Endothelial cell of umbilical vein (primary cell): ENCODE measurements around the gene BPIFA1.

ENCODE experiments used
- EZH2 ChIP-seq: IDR thresholded peaks from 2 replicates; pipeline ENCODE4 v1.6.1; 2012; ENCODE audit warnings: borderline replicate concordance, low read depth, mild to moderate bottlenecking, moderate library complexity, low read length, inconsistent platforms; ENCODE audit not compliant: severe bottlenecking
- FOS ChIP-seq: IDR thresholded peaks from 2 replicates; pipeline ENCODE4 v1.6.1; 2011; ENCODE audit warnings: mild to moderate bottlenecking, low read length, moderate library complexity, borderline replicate concordance; ENCODE audit not compliant: insufficient read depth
- GATA2 ChIP-seq: IDR thresholded peaks from 2 replicates; pipeline ENCODE4 v1.7.0; 2011; ENCODE audit warnings: low read depth, mild to moderate bottlenecking, moderate library complexity, mixed read lengths, low read length; ENCODE audit not compliant: insufficient read length, insufficient read depth
- MYC ChIP-seq: IDR thresholded peaks from one replicate; pipeline ENCODE4 v1.6.1; 2011; ENCODE audit warnings: mild to moderate bottlenecking, low read depth, low read length
- POLR2A ChIP-seq: IDR thresholded peaks from 2 replicates; pipeline ENCODE4 v1.6.1; 2012; ENCODE audit warnings: low read depth, mild to moderate bottlenecking, control low read depth, low read length
- POLR2AphosphoS5 ChIP-seq: IDR thresholded peaks from 2 replicates; pipeline ENCODE4 v1.6.1; 2012; ENCODE audit warnings: low read depth, mild to moderate bottlenecking, control low read depth, low read length, moderate library complexity; ENCODE audit not compliant: insufficient read depth
- TF ChIP-seq, protein P1 (sequence below), 2 donors: IDR thresholded peaks; 1 replicate in 1 of 2; 2 replicates in 1 of 2; pipeline ENCODE4 v1.5.1; 2011; ENCODE audit warnings: low read length in 2 of 2, mild to moderate bottlenecking in 2 of 2, moderate library complexity in 2 of 2, control low read depth in 1 of 2, inconsistent platforms in 1 of 2, low read depth in 1 of 2; ENCODE audit not compliant: insufficient read depth in 1 of 2; ENCODE audit errors: extremely low read depth in 1 of 2
- TF ChIP-seq, protein P2 (sequence below): IDR thresholded peaks from 2 replicates; pipeline ENCODE4 v1.6.1; 2011; ENCODE audit not compliant: insufficient read depth, insufficient read length

DNA sequence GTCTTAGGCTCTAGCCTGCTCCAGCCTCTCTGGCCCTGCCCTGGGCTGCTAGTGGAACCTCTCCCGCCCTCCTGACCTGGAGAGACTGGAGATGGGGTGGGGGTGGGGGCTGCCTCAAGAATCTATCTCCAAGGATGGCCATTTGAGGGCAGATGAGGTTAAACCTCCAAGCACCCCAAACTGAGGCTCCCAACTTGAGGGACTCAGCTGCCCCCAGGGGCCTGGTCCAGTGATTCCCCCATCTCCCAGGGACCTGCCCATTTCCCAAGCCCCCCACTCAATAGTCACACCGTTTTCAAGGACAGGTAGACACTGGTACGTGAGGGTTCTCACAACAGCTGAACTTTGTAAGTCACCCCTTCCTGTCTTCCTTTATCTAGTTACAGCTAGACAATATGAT is 40.1 kb downstream of the BPIFA1 start:
- TF ChIP-seq, protein P1, sequence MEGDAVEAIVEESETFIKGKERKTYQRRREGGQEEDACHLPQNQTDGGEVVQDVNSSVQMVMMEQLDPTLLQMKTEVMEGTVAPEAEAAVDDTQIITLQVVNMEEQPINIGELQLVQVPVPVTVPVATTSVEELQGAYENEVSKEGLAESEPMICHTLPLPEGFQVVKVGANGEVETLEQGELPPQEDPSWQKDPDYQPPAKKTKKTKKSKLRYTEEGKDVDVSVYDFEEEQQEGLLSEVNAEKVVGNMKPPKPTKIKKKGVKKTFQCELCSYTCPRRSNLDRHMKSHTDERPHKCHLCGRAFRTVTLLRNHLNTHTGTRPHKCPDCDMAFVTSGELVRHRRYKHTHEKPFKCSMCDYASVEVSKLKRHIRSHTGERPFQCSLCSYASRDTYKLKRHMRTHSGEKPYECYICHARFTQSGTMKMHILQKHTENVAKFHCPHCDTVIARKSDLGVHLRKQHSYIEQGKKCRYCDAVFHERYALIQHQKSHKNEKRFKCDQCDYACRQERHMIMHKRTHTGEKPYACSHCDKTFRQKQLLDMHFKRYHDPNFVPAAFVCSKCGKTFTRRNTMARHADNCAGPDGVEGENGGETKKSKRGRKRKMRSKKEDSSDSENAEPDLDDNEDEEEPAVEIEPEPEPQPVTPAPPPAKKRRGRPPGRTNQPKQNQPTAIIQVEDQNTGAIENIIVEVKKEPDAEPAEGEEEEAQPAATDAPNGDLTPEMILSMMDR (IDR thresholded peaks at IDR 0.05; ENCODE audit: extremely low read depth in 1 of 2, insufficient read depth in 1 of 2, low read depth in 1 of 2, low read length in 2 of 2): no peak
- no peak for TF ChIP-seq POLR2AphosphoS5
- no peak for TF ChIP-seq POLR2A
- no peak for TF ChIP-seq EZH2
- TF ChIP-seq, protein P2, sequence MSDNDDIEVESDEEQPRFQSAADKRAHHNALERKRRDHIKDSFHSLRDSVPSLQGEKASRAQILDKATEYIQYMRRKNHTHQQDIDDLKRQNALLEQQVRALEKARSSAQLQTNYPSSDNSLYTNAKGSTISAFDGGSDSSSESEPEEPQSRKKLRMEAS: no peak
- no peak for TF ChIP-seq MYC
- no peak for TF ChIP-seq GATA2
- no peak for TF ChIP-seq FOS
